ENCODE results near the gene EIF4A3.

DNA sequence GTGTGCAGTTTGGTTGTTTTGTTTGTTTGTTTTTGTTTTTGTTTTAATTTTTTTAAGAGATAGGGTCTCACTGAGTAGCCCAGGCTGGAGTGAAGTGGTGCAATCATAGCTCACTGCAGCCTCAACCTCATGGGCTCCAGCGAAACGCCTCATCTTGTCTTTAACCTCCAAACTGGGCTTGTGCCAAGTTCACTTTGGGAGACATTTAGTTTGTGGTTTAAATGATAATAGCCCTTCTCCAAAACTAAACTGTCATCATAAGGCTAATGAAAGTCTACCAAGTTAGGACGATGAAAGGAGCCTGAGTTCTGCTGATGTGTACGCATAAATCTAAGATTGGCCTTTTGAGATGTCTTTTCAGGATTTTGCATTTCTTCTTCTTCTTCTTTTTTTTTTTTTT is 16.4 kb upstream of the EIF4A3 start:
- TF ChIP-seq CTCF (IDR thresholded peaks at IDR 0.05) (no peak), POLR2A (IDR thresholded peaks at IDR 0.05) (no peak)
